ENCODE data around the gene FBXW8.

Gene FBXW8

DNA sequence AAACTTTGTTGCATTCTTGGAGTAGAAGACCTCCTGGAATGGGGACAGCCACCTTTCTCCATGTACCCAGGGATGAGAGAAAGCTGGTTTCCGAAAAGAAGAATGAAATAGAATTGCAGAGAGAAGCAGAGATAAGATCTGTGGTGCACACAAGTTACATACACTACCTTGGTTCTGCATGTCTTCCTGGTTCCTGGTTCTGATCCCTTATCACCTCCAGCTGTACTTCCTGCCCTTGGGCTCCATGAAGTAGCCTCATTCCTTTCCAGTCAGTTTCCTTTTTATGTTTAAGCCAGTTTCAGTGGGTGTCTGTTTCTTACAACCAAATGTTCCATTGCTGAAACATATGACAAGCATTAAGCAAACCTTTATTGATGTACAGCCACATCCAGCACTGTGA is 69.3 kb downstream of the FBXW8 start:
- DNase-seq (ENCODE audit: insufficient read length, low spot score), result no peak
- FAIRE-seq, result no peak
- TF ChIP-seq, protein P1, sequence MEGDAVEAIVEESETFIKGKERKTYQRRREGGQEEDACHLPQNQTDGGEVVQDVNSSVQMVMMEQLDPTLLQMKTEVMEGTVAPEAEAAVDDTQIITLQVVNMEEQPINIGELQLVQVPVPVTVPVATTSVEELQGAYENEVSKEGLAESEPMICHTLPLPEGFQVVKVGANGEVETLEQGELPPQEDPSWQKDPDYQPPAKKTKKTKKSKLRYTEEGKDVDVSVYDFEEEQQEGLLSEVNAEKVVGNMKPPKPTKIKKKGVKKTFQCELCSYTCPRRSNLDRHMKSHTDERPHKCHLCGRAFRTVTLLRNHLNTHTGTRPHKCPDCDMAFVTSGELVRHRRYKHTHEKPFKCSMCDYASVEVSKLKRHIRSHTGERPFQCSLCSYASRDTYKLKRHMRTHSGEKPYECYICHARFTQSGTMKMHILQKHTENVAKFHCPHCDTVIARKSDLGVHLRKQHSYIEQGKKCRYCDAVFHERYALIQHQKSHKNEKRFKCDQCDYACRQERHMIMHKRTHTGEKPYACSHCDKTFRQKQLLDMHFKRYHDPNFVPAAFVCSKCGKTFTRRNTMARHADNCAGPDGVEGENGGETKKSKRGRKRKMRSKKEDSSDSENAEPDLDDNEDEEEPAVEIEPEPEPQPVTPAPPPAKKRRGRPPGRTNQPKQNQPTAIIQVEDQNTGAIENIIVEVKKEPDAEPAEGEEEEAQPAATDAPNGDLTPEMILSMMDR (IDR thresholded peaks at IDR 0.05; ENCODE audit: insufficient read depth, missing control alignments), result no peak

- DNase-seq (ENCODE audit: insufficient read length, low spot score), result no peak
- TF ChIP-seq, protein P1 (IDR thresholded peaks at IDR 0.05; ENCODE audit: insufficient read depth, missing control alignments), result no peak
- no peak for FAIRE-seq
These were observed 72.2 kb downstream of the FBXW8 start for GRCh38 chr12:116982791-116983411.

- TF ChIP-seq, protein P1 (IDR thresholded peaks at IDR 0.05; ENCODE audit: insufficient read depth, missing control alignments), result no peak
- no peak for DNase-seq (ENCODE audit: insufficient read length, low spot score)
- no peak for FAIRE-seq
These were observed 73.3 kb downstream of the FBXW8 start for GRCh38 chr12:116984098-116984497.

DNA sequence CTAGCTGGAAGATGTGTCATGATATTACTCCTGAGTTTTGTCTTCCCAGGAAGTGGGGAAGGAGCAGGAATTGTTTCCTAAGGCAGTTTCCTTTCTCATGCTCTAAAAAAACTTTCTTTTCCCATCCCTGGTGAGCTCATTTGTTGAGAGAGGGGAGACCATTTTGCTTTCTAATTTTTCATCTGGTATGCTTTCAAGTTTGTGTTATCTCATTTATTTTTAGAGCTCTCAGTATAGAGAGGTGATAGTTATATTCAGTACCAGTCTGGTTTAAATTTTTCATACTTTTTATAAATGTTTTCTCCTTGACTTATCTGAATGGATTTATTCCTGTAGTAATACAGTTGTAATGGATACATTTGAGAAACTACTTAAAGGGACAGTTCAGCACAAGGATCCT is 79.6 kb downstream of the FBXW8 start:
- DNase-seq (ENCODE audit: insufficient read length, low spot score) (no peak), FAIRE-seq (no peak)
- TF ChIP-seq, protein P1 (IDR thresholded peaks at IDR 0.05; ENCODE audit: insufficient read depth, missing control alignments), result no peak

DNA sequence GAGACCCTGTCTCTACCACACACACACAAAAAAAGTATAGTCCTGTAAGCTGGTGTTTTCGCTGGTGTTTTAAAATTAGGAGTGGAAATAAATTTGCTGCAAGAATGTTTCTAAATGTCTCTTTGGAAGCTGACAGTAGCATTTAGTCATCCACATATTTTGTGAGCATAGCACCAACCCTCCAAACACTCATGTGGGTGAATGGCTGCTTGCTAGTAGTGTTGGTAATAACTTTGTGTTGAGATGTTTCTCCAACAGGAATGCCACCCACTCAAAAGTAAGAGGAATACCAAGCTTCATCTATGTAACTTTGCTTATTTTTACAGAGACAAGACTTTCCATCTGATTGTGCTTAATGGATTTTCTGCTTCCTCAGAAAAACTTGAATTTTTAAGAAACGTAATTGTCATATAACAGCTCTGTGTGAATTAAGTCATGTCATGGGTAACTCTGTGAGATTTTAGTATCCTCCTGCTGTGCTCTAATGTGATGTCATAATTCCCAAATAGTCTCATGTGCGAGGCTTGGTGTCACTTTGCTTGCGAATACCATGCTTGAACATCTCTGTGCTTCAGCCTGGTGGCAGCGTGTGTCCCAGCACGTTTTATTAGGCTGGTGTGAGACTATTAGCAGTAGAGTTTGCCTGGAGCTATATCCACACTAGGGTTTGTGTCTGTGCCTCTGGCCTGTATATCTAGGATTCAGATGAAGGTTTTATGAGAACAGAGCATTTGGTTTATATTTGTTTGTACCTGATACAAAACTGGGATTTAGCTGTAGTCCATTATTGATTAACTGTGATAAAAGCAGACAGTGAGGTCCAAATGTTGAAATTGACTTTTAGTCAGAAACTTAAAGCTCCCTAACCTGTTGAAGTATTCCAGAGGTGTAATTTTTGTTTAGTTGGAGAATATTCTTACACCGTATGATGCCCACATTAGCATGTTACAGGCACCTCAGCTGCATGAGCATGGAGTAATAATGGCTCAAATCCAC is 80.5 kb downstream of the FBXW8 start:
- DNase-seq (ENCODE audit: insufficient read length, low spot score) (no peak), FAIRE-seq (no peak)
- TF ChIP-seq, protein P1 (IDR thresholded peaks at IDR 0.05; ENCODE audit: insufficient read depth, missing control alignments), result no peak

- TF ChIP-seq, protein P1 (IDR thresholded peaks at IDR 0.05; ENCODE audit: insufficient read depth, missing control alignments), result no peak
- DNase-seq (ENCODE audit: insufficient read length, low spot score) (no peak), FAIRE-seq (no peak)
These were observed 85.3 kb downstream of the FBXW8 start for GRCh38 chr12:116996093-116996492.

DNA sequence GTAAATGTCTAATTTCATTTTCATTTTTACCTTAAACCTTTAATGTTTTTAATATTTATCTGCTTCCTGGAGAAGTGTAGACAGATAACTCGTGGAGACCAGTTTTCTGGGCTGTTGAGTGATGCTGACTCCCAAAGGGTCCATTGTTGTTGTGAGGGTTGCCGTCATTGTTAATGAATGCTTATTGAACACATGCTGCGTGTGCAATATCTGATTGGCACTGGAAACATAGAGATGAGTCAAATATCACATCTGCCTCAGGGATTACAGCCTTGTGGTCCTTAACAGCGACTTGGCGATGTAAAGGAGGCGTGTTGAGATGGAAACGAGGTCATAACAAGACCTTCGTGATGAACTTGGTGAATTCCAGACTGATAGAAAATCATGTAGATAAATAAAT is 85.9 kb downstream of the FBXW8 start:
- FAIRE-seq, result no peak

More for the DNA sequence above, 85.9 kb downstream of the FBXW8 start:
- TF ChIP-seq, protein P1 (IDR thresholded peaks at IDR 0.05; ENCODE audit: insufficient read depth, missing control alignments), result no peak
- DNase-seq (ENCODE audit: insufficient read length, low spot score), result no peak

All from D721Med (cell line).